HEK293T (cell line): Measurements from ENCODE around the gene CCDC85B.

ENCODE experiments used
- CTCF ChIA-PET: fragments of 350-600 bp; formaldehyde crosslinking; extraction: SDS; loops from one replicate; lab custom pipeline; 2021; ENCODE audit warnings: antibody characterized with exemption, inconsistent platforms; lab: Yijun Ruan, JAX
- POLR2A ChIA-PET: fragments of 350-600 bp; formaldehyde crosslinking; extraction: SDS; loops from one replicate; lab custom pipeline; 2020; ENCODE audit warnings: antibody characterized with exemption, inconsistent platforms; lab: Yijun Ruan, JAX
- DNase-seq: peaks from one replicate; pipeline ENCODE4 v3.0.0; 2012; ENCODE audit warnings: mixed read lengths; ENCODE audit errors: extremely low spot score
- ARNT ChIP-seq: fragments of 450-650 bp; IDR thresholded peaks from 2 replicates; pipeline ENCODE4 v1.6.1; 2017; ENCODE audit warnings: mild to moderate bottlenecking
- BHLHE40 ChIP-seq: fragments of 450-650 bp; IDR thresholded peaks from 2 replicates; pipeline ENCODE4 v1.6.1; 2016; ENCODE audit warnings: mild to moderate bottlenecking, moderate library complexity, borderline replicate concordance
- CTBP1 ChIP-seq: fragments of 450-650 bp; IDR thresholded peaks from 2 replicates; pipeline ENCODE4 v1.6.1; 2016; ENCODE audit warnings: borderline replicate concordance
- ELF4 ChIP-seq: fragments of 450-650 bp; IDR thresholded peaks from 2 replicates; pipeline ENCODE4 v1.6.1; 2017; ENCODE audit warnings: antibody characterized with exemption
- FOXA1 ChIP-seq: fragments of 450-650 bp; IDR thresholded peaks from 2 replicates; pipeline ENCODE4 v1.6.1; 2016; ENCODE audit warnings: mild to moderate bottlenecking
- FOXK2 ChIP-seq: fragments of 450-650 bp; IDR thresholded peaks from 2 replicates; pipeline ENCODE4 v1.6.1; 2016; ENCODE audit warnings: mild to moderate bottlenecking
- FOXM1 ChIP-seq: fragments of 450-650 bp; IDR thresholded peaks from 2 replicates; pipeline ENCODE4 v1.6.1; 2017; ENCODE audit warnings: mild to moderate bottlenecking, borderline replicate concordance
- HDGF ChIP-seq: fragments of 450-650 bp; IDR thresholded peaks from 2 replicates; pipeline ENCODE4 v1.6.1; 2017; ENCODE audit warnings: antibody characterized with exemption, borderline replicate concordance
- L3MBTL2 ChIP-seq: fragments of 450-650 bp; conservative IDR thresholded peaks from 2 replicates; pipeline ENCODE4 v1.6.1; 2016; ENCODE audit warnings: mild to moderate bottlenecking
- LEF1 ChIP-seq: fragments of 450-650 bp; IDR thresholded peaks from 2 replicates; pipeline ENCODE4 v1.6.1; 2017; ENCODE audit warnings: mild to moderate bottlenecking, borderline replicate concordance
- NFRKB ChIP-seq: fragments of 450-650 bp; IDR thresholded peaks from 2 replicates; pipeline ENCODE4 v1.6.1; 2016; ENCODE audit warnings: mild to moderate bottlenecking, moderate library complexity
- PKNOX1 ChIP-seq: fragments of 450-650 bp; IDR thresholded peaks from 2 replicates; pipeline ENCODE4 v1.6.1; 2016
- SP1 ChIP-seq: fragments of 450-650 bp; IDR thresholded peaks from 2 replicates; pipeline ENCODE4 v1.6.1; 2017
- SUZ12 ChIP-seq: fragments of 450-650 bp; IDR thresholded peaks from 2 replicates; pipeline ENCODE4 v1.6.1; 2016; ENCODE audit warnings: mild to moderate bottlenecking
- TARDBP ChIP-seq: fragments of 450-650 bp; IDR thresholded peaks from 2 replicates; pipeline ENCODE4 v1.6.1; 2016
- ZNF384 ChIP-seq: fragments of 450-650 bp; IDR thresholded peaks from 2 replicates; pipeline ENCODE4 v1.6.1; 2016

Gene CCDC85B

DNA sequence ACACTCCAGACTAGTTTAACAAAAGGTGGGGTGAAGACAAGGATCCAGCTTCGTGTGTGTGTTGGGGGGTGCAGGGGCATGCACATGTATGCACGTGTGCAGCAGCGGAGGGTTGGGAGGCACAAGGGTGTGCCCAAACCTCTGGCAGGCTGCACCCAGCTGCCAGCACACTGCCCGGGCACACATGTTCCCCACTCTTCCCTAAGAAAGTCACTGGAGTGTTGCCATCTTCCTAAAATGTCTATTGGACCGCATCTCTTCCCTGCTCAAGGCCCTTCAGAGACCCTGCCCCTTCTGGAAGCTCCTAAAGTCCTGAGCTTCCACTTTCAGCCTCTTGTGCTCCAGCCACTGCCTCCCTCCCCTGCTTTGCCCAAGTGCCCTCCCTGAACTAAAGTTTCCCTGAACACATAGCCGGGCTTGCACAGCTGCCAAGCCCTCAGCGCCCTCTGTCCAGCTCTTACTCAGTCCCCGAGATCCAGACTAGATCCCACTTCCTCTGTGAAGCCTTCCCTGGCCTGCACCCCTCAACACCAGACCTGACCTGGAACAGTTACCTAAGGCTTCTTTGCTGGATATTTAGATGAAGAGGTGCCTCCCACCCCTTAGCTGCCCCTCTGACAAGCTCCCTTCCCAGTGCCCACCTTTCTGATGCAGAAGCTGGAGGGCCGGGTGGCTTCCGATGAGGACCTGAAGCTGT lies 38.5 kb upstream of the CCDC85B start:
- no peak for DNase-seq
- ChIA-PET POLR2A (interaction anchor here (2.1 to 7.1 kb wide), 3 partner anchors 8 to 37 kb away, joined by 6 to 44 read pairs (median 14); partner anchors contain the start of genes CCDC85B, FIBP and MUS81), CTCF (interaction anchor here (0.6 to 3.4 kb wide), 4 partner anchors 8 to 146 kb away, joined by 3 to 19 read pairs (median 4); partner anchors contain the start of gene MUS81)
- TF ChIP-seq ZNF384: no peak
- TF ChIP-seq CTBP1: no peak
- TF ChIP-seq FOXM1: no peak
- TF ChIP-seq SP1: no peak
- no peak for TF ChIP-seq TARDBP
- TF ChIP-seq NFRKB: no peak
- no peak for TF ChIP-seq ELF4
- TF ChIP-seq PKNOX1: no peak
- no peak for TF ChIP-seq FOXK2
- TF ChIP-seq ARNT: no peak
- TF ChIP-seq LEF1: no peak
- TF ChIP-seq SUZ12: no peak
- TF ChIP-seq FOXA1: no peak
- TF ChIP-seq HDGF: no peak
- TF ChIP-seq BHLHE40: no peak

GRCh38 chr11:65852508-65853245 lies 37.8 kb upstream of the CCDC85B start:
- ChIA-PET POLR2A (interaction anchor here (2.1 to 7.1 kb wide), 2 partner anchors 7 to 36 kb away, joined by 14 to 44 read pairs; partner anchors contain the start of genes CCDC85B, FIBP and MUS81), CTCF (interaction anchor here (0.7 kb wide), 1 partner anchor 14 kb away, joined by 5 read pairs; no protein-coding TSS in a partner anchor)
- DNase-seq: no peak
- no peak for TF ChIP-seq L3MBTL2
- TF ChIP-seq HDGF: no peak
- TF ChIP-seq BHLHE40: no peak

GRCh38 chr11:65853246-65853979 lies 37.1 kb upstream of the CCDC85B start:
- TF ChIP-seq LEF1: no peak
- CTCF ChIA-PET: no interaction called here
- POLR2A ChIA-PET: interaction anchor here (2.1 kb wide), 1 partner anchor 36 kb away, joined by 14 read pairs; the partner anchor contains the start of genes CCDC85B and FIBP
- no peak for DNase-seq

GRCh38 chr11:65854161-65854592 lies 36.3 kb upstream of the CCDC85B start:
- TF ChIP-seq FOXA1 (no peak), SUZ12 (no peak), PKNOX1 (no peak), LEF1 (no peak), NFRKB (no peak), HDGF (no peak), SP1 (no peak), FOXM1 (no peak), ARNT (no peak), FOXK2 (no peak)
- POLR2A ChIA-PET: interaction anchor here (2.1 kb wide), 1 partner anchor 35 kb away, joined by 14 read pairs; the partner anchor contains the start of genes CCDC85B and FIBP
- DNase-seq: no peak
- CTCF ChIA-PET: no interaction called here

DNA sequence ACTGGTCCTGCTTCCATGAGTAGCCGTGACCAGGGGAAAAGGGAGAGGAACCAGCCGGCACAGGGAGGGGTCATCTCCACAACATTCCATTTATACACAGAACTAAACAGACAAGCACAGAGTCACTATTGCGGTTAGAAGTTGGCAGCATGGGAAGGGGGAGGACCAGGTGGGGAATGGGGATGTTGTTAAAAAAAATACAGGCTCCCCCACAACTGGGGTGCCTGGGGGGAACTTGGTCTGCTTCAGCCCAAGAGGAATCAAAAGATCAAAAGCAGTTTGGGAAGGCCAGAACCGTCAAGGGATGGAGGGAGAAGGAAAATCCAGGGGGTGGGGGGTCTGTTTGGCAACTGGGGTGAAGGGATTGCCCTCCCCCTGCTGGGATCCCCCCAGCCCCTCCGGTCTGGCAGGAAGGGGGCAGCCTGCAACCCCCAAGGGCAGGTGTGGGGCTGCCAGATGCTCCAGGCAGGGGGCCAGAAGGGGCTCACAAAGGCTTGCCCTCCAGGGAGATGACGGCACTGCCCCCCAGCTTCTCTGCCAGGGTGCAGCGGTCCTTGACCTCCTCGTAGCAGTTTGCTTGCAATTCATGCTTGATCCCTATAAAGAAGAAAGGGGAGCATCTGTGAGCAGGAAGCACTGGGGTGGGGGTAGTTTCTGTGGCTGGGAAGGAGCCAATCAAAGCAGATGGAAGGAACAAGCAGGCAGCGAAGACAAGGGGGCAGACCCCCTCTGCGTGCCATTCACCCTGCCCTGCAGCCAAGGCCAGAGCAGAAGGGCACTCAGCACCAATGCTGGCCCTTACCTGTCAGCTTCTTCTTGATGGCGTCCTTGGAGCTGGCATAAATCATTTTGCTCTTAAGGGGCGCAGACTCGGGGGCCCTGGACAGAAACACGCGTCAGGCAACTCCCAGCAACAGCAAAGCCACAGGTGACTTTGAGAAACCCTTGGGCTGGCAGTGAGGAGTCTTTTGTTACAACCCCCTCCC lies 35.3 kb upstream of the CCDC85B start:
- POLR2A ChIA-PET: interaction anchor here (17.2 kb wide), 1 partner anchor 34 kb away, joined by 289 read pairs; the partner anchor contains the start of genes CCDC85B and FIBP
- DNase-seq: no peak
- CTCF ChIA-PET: no interaction called here
- TF ChIP-seq SUZ12 (no peak), ARNT (no peak), ZNF384 (no peak), PKNOX1 (no peak), NFRKB (no peak), LEF1 (no peak), FOXA1 (no peak), HDGF (no peak), TARDBP (no peak), FOXM1 (no peak), FOXK2 (no peak), ELF4 (no peak), SP1 (no peak)
